Upper lobe of left lung (tissue), 4 donors: Measurements from ENCODE around the gene UPK3BL2.
"Not testable (repeated sequence)": the region's sequence is repeated elsewhere in the genome, so short reads cannot be mapped to it uniquely, and the experiment has no call there.

Experiments used
- CTCF ChIP-seq, 6 experiments: fragments of 450-650 bp in 4 of 6; fragments of 200-600 bp in 2 of 6; sonication (generic) in 2 of 6; IDR thresholded peaks; one replicate each; pipeline ENCODE4 v1.5.1; 2016 to 2019; ENCODE audit warnings: antibody characterized with exemption in 6 of 6
- EP300 ChIP-seq, 4 donors: sonication (generic); formaldehyde crosslinking; IDR thresholded peaks; one replicate each; pipeline ENCODE4 v1.5.1; 2017; ENCODE audit warnings: antibody characterized with exemption in 4 of 4, control low read depth in 2 of 4

GRCh38 chr7:102498321-102498720 is 45.2 kb downstream of the UPK3BL2 start:
- TF ChIP-seq CTCF, EP300 (IDR thresholded peaks at IDR 0.05): not testable (repeated sequence)
